ENCODE data around the gene RCVRN.
"Not testable (repeated sequence)": the region's sequence is repeated elsewhere in the genome, so short reads cannot be mapped to it uniquely, and the experiment has no call there.

RCVRN gene

DNA sequence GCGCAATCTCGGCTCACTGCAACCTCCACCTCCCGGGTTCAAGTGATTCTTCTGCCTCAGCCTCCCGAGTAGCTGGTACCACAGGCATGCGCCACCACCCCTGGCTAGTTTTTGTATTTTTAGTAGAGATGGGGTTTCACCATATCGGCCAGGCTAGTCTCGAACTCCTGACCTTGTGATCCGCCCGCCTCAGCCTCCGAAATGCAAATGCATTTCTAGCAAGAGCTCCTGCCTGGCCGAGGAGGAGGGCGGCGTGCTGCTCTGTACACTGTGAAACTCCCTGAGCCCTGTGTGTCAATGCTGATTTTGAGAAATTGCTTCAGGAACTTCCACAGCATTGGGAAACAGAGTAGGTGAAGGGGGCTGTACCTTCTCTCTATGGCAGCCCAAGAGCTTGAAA lies 16.1 kb upstream of the RCVRN start:
- not testable (repeated sequence) for DNase-seq

DNA sequence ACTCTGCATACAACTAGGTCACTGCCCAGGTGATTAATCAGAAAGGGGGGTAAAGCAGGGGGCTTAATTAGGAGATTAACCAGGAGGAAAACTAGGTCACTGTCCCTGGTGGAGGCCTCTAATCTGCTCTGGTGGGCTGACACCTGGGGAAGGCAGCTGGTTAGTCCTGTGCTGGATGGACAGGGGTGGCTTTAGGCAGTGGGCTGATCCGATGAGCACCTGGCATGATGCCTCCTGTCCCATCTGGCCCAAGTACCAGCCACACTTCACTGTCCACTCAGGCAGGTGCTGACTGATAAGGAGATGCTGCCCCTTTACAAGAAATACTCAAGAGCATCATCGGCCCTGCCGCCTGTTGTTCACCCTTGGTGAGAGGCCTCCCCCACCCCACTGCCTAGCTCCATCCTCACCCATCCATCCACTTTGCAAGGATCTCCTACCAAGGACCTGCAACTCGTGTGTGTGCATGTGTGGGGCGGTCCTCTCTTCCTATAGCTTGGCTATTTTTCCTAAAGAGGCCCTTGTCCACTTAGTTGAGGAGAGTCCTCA lies 13.8 kb upstream of the RCVRN start:
- DNase-seq = no peak

DNA sequence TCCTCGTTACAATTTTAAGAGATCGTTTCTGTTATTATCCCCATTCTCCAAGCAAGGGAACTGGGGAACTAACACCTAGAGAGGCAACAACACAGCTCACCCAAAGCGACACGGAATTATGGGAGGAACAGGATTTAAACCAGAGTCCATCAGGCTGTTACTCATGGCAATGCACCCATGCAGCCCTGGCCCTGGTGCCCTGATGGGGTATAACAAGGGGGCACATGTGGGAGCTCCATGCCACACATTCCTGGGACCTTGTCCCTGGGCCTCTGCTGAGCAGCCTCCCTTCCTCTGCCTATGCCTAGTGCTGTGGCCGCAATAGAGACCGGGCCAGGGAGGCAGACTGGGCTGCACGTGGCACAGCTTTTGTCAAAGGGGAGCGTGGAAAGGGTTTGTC lies 13.3 kb upstream of the RCVRN start:
- DNase-seq = no peak

DNA sequence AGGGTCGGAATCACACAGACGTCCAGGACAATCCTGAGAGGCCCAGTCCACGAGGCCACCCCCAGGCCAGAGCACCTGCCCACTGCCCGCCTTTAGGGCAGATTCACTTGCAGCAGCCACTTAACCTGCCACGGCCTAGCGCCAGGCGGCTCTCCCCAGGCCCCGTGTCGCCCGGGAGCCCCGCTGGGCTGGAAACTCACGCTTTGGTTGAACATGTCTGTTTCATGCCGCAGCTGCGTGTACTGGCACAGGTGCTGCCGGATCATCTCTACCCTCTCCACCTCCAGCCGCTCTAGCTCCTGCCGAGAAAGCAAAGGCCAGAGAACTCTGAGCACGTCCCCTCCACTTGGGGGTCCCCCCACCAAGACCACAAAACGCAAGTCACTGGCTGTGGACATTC lies 12.7 kb upstream of the RCVRN start:
- DNase-seq = no peak

DNA sequence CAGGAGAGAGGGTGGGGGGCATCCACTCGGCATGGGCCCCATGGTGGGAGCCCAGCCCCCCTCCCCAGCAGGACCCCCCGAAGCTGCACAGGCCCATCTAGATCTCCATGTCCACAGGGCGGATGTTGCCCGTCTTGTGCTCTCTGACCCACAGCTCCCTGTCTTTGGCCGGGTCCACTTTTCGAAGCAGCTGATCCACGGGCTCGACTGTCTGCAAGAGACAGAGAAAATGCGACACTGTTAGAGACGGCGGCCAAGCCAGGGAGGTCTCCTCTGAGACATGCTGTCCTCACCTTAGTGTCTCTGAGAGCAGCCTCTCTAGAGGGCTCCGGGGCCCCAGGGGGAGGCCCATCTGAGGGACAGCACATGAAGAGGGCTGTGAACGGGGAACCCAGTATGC lies 12.1 kb upstream of the RCVRN start:
- DNase-seq = no peak

DNA sequence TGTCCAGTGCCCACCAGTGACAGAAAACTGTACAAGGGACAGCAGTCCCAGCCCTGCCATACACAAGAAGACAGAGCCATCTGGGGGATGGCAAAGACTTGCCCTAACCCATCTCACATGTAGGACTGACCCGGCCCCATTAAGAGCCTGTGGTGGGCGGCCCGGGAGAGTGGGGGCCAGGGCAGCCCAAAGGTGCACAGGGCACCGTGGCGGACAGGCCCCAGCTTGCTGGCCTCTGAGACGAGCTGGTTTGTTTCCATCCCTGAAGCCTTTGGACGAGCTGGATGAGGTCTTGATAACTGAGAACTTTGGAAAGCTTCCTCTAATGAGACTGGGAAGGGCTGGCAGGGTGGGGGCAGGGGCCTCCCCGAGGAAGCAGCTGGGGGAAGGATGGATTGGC lies 11.0 kb upstream of the RCVRN start:
- DNase-seq = no peak

DNA sequence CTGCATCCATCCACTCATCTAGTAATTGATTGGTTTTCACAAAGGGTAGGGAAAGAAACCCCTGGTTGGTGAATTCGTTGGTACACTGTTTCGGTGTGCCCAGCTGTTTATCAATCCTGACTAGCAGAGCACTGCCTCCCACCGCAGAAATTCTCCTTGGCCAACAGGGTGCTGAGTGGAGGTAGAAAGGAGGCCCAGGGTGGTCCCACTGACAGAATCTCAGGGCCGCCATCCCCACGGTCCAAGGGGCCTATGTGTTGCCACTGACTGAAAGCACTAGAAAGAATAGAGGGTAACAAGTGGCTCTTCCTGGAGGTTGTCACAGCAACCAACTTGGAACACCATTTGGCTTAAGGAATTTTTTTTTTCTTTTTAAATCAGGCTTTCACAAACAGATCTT lies 8.4 kb upstream of the RCVRN start:
- DNase-seq = no peak

DNA sequence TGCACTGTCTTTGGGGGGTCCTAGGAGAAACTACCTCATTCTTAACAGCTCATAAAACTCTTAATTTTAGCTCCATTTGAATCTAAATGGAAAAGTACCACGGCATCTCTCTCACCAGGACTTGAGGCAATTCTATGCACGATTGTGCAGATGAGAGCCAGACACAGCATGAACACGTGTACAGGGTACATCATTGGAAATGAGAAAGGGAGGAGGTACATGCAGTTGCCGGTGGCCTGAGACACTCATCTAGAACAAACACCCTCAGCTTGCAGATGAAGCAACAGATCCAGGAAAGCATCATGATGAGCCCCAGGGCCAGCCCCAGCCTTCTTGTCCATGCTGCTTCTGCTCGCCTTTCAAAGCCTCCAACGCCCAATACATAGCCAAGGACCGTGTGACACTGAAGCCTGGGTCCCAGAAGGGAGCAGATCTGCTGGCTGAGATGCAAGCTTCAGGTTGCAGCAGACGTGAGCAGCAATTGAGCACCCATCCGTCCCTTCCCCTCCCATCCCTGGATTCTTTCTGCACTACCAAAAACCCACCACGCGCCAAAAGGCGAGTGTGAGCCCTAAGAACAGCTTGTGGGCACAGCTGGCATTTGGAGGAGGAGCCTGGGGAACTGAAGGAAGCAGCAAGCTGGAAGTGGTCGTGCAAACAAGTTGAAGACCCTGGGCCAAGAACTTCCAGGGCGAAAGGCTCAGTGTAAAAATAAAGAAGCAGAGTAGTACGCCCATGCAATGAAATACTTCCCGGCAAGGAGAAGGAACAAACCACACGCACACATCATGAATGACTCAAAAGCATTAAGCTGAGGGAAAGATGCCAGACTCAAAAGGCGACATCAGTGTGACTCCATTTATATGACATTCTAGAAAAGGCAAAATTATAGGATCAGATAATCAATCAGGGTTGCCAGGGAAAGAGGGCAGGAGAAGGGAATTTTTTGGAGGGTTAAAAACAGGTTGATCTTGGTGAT lies 7.3 kb upstream of the RCVRN start:
- DNase-seq = no peak

DNA sequence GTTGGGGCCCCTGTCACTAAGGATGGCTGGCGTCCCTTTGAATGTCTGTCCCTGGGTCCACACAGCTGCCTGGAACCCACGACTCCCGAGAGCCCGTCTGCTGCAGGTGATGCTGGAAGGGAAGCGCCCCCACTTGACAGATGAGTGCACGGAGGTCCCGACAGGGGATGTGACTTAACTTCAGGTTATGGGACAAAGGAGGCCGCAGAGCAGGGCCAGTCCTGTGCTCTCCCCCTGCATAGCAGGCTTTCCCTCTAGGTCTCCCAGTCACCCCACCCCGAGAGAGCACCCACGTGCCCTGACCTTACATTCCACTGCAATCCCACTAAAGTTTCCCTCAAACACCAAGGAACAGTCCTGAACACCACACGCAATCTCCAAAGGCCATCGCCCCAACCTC lies 6.0 kb upstream of the RCVRN start:
- DNase-seq = no peak

DNA sequence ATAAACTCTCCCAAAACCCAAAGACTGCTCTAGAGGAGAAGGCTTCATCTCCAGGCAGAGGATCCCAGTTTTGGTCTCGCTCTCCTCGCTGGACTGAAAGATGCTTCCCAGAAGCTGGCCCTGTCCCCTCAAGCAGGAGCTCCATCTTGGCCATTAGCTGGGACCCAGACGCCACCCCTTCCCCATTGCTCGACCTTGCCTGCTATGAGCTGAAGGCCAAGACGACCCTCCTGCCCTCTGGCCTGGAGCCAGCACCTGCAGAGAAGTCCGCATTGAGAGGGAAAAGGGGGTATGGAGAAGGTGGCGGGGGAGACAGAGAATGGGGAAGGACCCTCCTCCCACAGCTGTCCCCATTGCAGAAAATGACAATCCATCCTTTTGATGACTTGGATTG lies 3.6 kb upstream of the RCVRN start:
- no peak for DNase-seq

DNA sequence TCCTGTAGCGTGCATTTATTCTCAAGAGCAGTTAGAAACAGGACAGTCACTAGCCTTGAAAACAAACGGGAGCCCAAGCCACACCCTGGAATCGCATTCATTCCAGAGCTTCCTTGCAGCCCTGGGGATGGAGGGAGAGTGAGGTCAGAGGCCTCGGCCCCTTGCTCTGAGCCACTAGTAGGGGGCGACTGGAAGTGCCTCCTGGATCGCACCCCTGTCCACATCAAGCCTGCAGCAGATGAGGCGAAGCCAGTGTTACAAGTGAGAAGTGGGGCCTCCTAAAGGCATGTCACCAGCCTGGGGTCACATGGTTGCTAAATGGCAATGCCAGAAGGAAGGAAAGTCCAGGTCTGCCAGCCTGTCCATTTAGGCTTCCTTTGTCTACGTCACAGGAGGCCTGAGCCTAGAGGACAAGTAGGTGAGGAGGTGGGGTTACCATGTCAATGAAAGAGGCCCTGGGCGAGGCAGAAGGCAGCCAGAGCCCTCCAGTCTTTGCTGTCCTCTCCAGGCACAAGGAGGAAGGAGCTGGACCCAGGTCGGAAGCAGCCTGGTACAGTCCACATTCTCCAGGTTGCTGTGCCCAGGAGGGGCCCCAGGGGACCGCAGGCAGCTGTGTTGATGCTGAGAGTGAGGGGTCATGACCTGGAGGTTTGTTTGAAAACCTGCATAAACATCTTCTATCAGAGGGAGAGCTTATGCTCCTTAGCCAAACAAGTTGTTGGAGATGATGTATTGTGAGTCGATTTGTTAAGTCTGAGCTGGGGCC lies 3.0 kb upstream of the RCVRN start:
- no peak for DNase-seq

DNA sequence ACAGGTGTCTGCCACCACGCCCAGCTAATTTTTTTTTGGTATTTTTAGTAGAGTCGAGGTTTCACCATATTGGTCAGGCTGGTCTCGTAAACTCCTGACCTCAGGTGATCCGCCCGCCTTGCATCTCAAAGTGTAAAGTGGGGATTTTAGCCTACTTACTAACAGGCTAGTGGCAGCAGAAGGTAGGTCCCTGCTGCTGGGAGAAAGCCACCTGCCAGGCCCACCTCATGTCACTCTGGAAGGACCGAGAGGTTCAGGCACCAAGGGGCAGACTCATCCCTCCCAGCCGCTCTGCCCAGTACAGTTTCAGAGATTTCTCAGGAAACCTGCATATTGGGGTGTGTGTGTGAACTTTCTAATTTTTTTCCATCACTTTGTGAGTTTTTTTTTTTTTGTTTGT lies 2.1 kb upstream of the RCVRN start:
- DNase-seq = no peak

DNA sequence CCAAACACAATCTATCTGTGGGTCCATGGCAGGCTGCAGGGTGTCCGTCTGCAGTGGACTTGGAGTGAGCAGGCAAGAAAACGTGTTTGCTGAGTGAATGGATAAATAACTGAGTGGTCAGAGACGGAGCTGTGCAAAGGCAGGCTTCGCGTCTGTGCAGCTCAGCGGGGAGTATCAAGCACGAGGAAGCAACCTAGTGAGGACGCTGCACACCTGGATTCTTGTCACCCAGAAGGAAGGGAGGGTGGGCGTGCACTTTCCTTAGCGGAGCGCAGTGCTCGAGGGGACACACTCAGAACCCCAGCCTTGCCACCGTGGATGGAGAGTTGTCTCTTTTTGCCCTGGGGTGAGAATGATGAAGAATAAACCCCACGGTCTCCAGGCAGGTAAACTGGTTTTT lies 1.5 kb upstream of the RCVRN start:
- DNase-seq = no peak

DNA sequence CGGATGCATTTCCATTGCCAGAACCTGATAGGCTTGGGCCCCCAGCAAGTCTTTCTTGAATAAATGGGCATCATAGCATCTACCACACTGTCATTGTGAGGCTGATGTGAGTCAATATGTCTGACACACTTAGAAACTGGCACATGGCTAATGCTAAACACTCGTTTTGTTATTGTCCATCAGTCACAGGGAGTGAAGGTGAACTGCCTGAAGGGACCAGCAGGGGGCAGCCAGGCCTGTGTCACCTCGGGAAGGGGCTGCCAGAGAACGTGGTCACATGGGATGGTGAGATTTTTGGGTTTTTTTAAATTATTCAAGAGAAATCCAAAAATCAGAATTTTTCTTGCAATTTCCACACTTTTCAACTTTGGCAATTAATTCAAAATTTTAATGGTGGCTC lies 831 bp upstream of the RCVRN start:
- DNase-seq = no peak

DNA sequence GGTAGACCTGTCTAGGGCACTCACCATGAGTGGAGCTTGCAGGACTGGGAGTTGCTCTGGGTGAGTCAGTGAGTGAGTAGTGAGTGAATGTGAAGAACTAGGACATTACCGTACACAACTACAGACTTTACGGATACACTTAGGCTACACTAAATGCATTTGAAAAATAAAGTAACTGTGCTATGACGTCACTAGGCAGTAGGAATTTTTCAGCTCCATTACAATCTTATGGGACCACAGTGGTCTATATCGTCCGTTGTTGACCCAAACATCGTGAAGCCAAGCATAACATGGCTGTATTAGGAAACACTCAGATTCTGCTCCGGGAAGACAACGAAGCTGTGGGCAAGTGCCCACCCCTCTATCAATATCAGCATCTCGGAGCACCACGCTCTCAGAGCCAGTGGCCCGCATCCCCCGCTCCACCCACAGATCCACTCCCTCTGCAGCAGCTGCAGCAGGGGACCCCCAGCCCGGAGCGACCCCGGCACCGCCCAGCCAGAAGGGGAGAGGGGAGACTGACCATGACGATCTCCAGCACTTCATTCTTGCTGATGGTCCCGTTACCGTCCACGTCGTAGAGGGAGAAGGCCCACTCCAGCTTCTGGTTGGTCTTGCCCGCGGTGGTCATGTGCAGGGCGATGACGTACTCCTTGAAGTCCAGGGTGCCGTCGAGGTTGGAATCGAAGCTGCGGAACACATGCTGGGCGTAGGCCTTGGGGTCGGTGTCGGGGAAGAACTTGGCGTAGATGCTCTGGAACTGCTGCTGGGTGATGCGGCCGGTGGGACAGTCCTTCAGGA lies 594 bp downstream of the RCVRN start:
- DNase-seq = no peak

DNA sequence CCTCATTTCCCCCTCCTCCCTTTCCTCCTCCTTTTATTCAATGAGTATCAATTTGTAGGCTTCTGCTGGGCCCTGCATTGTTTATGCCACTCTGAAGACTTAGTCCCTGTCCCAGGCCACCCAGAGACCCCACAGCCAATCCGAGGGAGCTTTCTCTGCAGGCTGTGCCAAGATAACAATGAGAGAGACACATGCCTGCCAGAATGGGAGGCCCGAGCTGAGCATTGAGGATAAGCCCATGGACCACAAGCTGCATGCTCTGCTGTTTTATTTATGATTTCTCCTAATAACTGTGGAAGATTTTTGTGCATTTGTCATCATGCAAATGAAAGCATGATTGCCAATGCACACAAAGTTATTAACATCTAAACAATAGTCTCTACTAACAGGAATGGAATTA lies 3.0 kb downstream of the RCVRN start:
- DNase-seq = no peak

DNA sequence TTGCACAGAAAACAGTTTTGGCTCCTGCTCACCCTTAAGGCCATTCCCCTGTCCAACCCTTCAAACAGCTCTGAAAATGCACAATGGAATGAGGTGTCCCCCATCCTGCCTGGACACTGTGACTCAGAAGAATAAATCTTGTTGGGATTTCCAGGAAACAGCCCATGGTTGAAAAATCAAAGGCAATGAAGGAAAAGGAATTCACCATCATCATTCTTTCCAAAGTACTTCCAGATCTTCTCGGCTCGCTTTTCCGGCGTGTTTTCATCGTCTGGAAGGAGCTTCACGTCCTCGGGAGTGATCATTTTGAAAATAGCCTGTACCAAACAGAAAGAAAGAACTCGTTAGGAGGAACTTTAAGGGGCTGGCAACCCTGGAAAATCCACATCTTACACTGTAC lies 4.3 kb downstream of the RCVRN start:
- no peak for DNase-seq

DNA sequence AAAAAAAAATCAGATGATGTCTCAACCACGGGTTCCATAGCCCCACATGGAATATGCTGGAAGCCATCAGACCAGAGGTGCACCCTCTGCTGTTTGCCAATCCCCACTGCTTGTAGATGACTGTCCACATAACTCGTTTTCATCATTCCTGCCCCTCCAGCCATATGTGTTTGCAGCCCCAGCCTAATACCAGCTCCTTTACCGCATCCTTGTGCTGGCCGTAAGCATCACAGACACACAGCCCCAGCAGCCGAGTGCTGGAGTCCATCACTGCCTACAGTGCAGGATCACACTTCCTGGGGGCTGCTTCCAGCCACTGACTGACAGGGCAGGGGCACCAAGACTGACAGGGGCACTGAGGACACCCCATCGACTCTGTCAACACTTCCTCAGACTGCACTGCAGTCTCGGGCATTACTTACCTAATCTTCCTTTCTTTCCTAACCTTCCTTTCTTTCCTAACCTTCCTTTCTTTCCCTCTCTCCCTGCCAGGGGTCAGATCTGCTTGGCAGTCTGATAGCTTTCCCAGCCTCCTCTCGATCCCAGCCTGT lies 5.0 kb downstream of the RCVRN start:
- no peak for DNase-seq

DNA sequence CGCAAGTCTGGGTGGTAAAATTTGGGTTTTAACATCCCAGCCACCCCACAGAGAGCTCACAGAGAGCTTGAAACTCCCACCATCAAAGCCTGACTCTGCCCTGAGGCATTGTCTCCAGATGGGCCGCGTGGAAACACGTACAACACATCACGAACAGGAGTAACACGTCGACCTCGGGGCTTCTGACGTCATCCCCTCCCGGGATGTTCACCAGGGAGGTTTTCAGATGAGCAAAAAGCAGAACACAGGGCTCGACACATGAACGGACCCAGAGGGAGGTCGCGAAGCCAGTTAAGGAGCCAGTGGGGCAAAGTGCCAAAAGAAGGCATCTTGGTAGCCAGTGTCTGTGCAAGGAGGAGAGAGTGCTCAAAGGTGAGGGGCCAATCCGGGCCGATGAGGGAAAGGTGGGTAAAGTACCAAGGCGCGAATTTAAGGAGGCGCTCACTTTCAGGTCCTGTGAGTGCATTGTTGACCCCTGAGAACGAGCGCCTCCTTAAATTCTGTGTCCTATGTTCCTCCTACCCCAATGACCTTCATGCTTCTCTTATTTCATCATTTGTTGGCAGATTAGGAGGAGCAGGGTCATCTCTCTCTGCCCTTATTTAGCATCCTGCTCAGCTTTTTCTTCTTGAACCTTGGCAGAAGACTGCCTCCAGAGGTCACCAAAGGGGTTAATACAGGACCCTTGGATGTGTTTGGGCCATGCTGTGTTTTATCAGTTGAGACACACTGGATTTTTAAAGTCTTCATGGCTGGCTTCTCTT lies 5.6 kb downstream of the RCVRN start:
- no peak for DNase-seq

DNA sequence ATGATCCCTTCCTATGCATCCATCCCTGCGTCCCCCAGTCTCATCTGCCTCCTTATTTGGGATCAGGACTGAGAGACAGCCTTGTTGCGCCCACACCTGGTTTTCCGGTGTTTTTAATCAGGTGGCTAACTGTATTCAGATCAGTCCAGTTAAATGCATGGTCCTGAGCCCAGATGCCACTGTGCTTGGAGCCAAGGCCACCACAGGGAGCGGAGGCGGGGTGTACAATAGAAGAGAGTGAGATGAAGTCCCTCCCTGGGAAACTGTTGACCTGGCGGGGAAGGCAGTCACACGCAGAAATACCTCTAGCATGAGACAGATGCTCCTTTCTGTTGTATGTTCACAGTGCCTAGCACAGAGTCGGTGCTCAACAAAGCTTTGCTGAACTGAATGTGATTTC lies 6.3 kb downstream of the RCVRN start:
- no peak for DNase-seq

DNA sequence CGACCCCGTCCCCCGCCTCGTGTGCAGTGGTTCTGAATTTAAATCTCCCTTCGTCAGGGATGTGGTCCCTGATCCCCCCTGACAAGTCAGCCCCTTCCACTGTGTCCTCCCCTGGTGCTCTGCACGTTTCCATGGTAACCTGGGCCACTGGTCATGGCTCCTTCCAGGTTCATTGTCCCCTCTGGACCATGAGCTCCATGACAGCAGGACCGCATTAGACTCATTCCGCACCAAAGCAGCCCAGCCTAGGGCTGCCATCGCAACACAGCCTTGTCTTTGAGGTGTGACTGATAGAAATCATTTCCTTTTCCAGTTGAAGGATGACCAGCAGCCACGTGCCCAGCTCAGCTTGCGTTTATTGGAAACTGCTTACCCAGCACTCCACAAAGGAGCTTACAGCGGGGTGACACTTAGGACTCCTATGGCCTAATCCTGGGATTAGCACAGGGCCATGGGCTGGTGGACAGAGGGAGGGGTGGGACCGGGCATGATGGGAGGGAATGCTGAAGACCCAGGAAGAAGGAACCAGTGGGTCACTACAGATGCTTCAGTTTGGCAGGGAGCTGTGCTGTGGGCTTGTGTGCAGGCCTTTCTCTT lies 7.6 kb downstream of the RCVRN start:
- DNase-seq = no peak

DNA sequence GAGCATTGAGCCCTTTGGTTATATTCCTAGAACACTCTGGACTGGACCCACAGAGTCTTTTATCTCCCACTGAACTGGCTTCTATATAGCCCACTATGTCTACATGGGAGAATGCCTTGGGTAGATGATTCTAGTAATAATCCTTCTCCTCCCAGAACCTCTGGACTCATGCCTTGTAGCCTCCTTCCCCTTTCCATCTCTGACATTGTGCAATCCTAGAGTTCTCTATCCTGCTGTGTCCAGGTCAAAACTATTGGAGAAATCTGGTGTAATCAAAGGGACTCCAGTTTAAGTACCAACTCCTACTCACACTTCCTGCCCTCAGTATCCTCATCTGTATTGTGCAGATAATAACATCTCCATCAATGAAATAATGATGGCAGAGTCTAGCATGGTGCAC lies 9.1 kb downstream of the RCVRN start:
- DNase-seq = no peak
